ENCODE results near the gene HSF5.

HSF5 gene

GRCh38 chr17:58382108-58382871 lies 105.9 kb downstream of the HSF5 start:
- DNase-seq = no peak

GRCh38 chr17:58381124-58382035 lies 106.8 kb downstream of the HSF5 start:
- DNase-seq = no peak

- no peak for DNase-seq
Measured at GRCh38 chr17:58380207-58381123, 107.7 kb downstream of the HSF5 start.

- no peak for DNase-seq
Measured at GRCh38 chr17:58379511-58379824, 108.7 kb downstream of the HSF5 start.

GRCh38 chr17:58378733-58379510 lies 109.3 kb downstream of the HSF5 start:
- no peak for DNase-seq

- DNase-seq = no peak
Measured at GRCh38 chr17:58377661-58378060, 110.5 kb downstream of the HSF5 start.

GRCh38 chr17:58377093-58377601 lies 111.1 kb downstream of the HSF5 start:
- no peak for DNase-seq

- no peak for DNase-seq
Measured at GRCh38 chr17:58376472-58377000, 111.7 kb downstream of the HSF5 start.

- no peak for DNase-seq
Measured at GRCh38 chr17:58375811-58376210, 112.4 kb downstream of the HSF5 start.

- DNase-seq = no peak
Measured at GRCh38 chr17:58375256-58375655, 113.0 kb downstream of the HSF5 start.

GRCh38 chr17:58373923-58374322 lies 114.3 kb downstream of the HSF5 start:
- no peak for DNase-seq

GRCh38 chr17:58373003-58373402 lies 115.2 kb downstream of the HSF5 start:
- no peak for DNase-seq

- DNase-seq = no peak
Measured at GRCh38 chr17:58371300-58371950, 116.8 kb downstream of the HSF5 start.

- DNase-seq = no peak
Measured at GRCh38 chr17:58370716-58371115, 117.5 kb downstream of the HSF5 start.

- no peak for DNase-seq
Measured at GRCh38 chr17:58370309-58370708, 117.9 kb downstream of the HSF5 start.
